GM18505 (cell line): ENCODE data around the gene SORCS1.

Experiments used
- ATAC-seq: cut with Tn5 transposase; IDR thresholded peaks from one replicate; pipeline ENCODE4 v1.9.1; 2021; ENCODE audit not compliant: unreplicated experiment
- POLR2A ChIP-seq: IDR thresholded peaks from 4 replicates; pipeline ENCODE4 v1.6.1; 2011; ENCODE audit warnings: borderline replicate concordance; ENCODE audit not compliant: insufficient read depth, insufficient read length; ENCODE audit errors: extremely low read depth

The SORCS1 gene

GRCh38 chr10:107092321-107092720 is 72.2 kb downstream of the SORCS1 start:
- no peak for ATAC-seq
- TF ChIP-seq POLR2A, result no peak

- ATAC-seq, result no peak
- no peak for TF ChIP-seq POLR2A
Measured at GRCh38 chr10:107091126-107091525, 73.4 kb downstream of the SORCS1 start.

- no peak for ATAC-seq
Measured at GRCh38 chr10:107085665-107086525, 78.6 kb downstream of the SORCS1 start.

GRCh38 chr10:107083388-107084009 is 81.0 kb downstream of the SORCS1 start:
- no peak for TF ChIP-seq POLR2A

More at GRCh38 chr10:107085665-107086525, 78.6 kb downstream of the SORCS1 start:
- no peak for TF ChIP-seq POLR2A

GRCh38 chr10:107081644-107082043 is 82.9 kb downstream of the SORCS1 start:
- no peak for ATAC-seq
- no peak for TF ChIP-seq POLR2A

More at GRCh38 chr10:107083388-107084009, 81.0 kb downstream of the SORCS1 start:
- no peak for ATAC-seq

- no peak for ATAC-seq
- TF ChIP-seq POLR2A, result no peak
Measured at GRCh38 chr10:107075117-107075516, 89.4 kb downstream of the SORCS1 start.

GRCh38 chr10:107072786-107073185 is 91.7 kb downstream of the SORCS1 start:
- no peak for ATAC-seq
- no peak for TF ChIP-seq POLR2A

GRCh38 chr10:107072028-107072427 is 92.5 kb downstream of the SORCS1 start:
- TF ChIP-seq POLR2A, result no peak
- ATAC-seq, result no peak

GRCh38 chr10:107071301-107071700 is 93.2 kb downstream of the SORCS1 start:
- TF ChIP-seq POLR2A, result no peak
- ATAC-seq, result no peak

GRCh38 chr10:107067843-107068242 is 96.7 kb downstream of the SORCS1 start:
- TF ChIP-seq POLR2A, result no peak
- ATAC-seq, result no peak

- ATAC-seq, result no peak
- no peak for TF ChIP-seq POLR2A
Measured at GRCh38 chr10:107064075-107064474, 100.4 kb downstream of the SORCS1 start.

GRCh38 chr10:107059872-107060271 is 104.6 kb downstream of the SORCS1 start:
- ATAC-seq, result no peak

GRCh38 chr10:107059068-107059804 is 105.3 kb downstream of the SORCS1 start:
- no peak for TF ChIP-seq POLR2A
- no peak for ATAC-seq

More at GRCh38 chr10:107059872-107060271, 104.6 kb downstream of the SORCS1 start:
- no peak for TF ChIP-seq POLR2A
